ENCODE results near the gene MSH5.
A peak's percentile ranks its signal among the peaks of the same experiment; 100 is the strongest.
"Not testable (repeated sequence)": the region's sequence is repeated elsewhere in the genome, so short reads cannot be mapped to it uniquely, and the experiment has no call there.

MSH5 gene

DNA sequence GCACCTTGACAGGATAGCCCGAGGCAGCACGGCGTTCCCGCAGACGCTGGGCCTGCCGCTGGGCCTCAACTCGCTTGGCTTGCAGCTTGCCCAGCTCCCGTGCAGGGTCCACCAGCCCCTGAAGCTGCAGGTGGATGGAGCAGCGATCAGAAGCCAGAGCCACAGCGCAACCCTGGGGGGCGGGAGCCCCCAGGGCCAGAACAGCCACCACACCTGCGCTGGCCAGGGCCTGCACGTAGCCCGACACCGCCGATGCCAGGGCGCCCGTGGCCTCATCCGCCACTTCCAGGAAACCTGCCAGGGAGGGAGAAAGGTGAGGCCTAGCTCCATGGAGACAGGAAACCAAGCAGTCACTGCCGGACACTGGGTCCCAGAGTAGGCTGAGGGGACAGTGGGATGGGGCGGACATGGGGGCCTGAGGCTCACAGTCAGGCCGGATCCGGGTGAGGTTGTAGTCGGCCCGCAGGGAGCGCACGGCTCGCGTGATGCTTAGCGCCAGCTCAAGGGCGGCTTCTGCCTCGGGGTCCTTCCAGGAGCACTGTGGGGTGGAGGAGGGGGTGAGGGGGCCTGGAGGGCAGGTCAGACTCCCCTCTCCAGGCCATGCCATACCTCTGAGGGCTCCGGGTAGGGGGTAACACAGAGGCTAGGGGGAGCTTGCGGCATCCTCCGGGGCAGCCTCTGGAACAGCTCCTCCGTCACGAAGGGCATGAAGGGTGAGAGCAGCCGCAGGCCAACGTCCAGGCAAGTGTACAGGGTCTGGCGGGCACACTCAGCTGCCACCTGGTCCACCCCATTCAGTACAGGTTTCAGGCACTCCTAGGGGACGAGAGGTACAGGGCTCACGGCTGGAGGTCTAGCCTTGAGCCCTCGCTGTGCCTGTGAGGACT, 39.4 kb downstream of the MSH5 start:
- DNase-seq (ENCODE audit: low read depth): no peak

DNA sequence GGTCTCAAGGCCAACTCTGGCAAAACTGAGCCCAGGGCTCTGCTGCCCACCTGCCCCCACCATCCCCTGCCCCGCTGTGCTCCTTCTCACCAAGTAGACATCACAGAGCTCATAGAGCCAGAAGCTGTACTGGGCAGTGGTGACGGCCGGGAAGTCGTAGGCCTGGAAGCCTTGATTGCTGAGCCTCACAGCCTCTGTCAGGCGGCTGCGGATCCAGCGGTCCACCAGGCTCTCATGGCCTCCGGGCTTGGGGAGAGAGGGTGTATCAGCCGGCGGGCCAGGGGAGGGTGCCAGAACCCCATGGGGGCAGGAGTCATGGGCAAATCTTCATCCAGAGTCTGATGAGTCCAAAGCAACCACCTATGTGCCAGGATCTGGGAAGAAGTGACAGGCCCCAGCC, 40.1 kb downstream of the MSH5 start:
- no peak for DNase-seq (ENCODE audit: low read depth)

DNA sequence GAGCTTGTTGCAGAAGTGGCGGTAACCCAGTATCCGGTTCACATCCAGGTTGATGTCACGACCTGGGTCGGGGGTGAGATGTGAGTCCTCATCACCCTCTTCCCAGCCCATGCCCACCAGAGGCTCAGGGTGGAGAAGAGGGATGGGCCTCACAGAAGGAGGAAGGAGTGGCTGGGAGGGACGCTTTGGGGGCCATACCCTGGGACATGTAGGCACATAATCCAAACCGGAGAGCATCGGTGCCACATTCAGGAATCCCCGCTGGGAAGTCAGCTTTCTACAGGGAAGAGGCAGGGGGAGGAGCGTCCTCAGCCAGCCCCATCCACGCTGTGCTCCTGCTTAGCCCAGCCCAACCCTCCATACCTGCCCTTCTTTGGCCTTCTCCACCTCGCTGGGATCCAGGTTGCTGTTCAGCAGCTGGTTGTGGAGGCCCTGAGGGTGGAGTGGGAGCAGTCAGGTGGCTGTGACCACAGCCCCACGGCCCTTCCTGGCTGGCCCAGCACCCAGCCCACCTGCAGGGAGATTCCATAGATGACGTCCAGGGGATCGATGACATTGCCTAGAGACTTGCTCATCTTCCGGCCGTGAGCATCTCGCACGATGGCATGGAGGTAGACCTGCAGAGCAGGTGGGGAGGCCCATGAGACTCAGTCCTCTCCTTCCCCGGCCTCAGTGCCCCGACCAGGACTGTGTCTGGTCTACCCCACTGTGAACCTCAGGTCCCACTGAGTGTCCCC, 40.9 kb downstream of the MSH5 start:
- no peak for DNase-seq (ENCODE audit: low read depth)

DNA sequence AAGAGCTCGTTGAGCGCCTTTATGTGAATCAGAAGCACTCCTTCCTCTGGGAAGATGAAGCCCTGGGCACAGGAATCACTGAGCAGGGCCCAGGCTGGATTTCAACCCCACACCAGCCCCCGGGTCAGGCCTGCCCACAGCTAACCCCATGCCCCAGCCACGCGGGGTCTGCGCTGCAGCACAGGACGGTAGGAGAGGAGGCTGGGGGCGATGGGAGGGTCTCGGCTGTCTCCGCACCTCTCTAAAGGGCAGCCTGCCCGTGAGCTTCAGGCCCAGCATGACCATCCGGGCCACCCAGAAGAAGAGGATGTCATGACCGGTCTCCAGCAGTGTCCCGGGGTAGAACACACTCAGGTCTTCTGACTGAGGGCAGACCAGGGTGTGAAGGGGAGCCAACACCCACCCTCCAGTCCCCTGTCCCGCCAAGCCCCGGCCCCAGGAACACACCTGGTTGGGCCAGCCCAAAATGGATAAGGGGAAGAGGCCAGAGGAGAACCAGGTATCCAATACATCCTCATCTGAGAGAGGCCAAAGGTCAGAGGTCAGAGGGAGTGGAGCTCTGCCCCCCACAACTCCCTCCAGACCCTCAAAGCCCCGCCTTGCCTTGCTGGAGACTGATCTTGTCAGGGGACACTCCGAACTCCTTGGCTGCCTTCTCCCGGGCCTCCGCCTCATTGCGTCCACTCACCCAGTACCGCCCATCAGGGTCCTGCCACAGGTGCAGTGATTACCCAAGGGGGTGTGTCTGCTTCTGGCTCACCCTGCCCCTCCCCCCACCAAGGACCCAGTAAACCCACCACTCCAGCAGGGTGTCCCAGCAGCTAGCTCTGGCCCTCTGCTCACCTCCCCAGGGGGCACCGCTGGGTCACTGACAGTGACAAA, 41.7 kb downstream of the MSH5 start:
- no peak for DNase-seq (ENCODE audit: low read depth)

DNA sequence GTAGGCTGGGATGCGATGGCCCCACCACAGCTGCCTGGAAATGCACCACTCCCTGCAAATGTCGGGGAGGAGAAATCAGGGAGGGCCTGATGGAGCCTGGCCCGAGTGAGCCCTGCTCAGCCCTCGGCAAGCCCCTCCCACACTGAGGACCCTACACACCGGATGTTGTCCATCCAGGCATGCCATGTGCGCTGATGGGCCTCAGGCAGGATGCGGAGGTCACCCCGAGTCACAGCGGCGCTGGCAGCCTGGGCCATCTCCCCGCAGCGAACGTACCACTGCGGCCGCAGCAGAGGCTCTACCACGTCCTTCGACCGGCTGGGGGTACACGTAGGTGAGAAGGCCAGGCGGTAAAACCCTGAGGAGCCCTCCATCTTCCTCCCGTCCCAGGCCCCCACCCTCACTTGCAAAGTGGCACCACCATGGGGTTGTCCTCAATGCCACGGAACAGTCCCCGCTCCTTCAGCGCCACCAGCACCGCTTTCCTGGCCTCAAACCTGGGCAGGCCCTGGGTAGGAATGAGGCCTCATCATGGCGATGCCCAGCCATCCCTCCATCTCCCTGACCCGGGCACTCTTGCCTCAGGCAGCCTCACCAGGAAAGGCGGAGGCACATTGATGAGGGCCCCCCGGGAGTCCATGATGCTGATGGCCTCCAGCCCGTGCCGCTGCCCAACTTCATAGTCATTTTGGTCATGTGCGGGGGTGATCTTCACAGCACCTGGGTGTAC, 42.5 kb downstream of the MSH5 start:
- DNase-seq (ENCODE audit: low read depth): no peak

DNA sequence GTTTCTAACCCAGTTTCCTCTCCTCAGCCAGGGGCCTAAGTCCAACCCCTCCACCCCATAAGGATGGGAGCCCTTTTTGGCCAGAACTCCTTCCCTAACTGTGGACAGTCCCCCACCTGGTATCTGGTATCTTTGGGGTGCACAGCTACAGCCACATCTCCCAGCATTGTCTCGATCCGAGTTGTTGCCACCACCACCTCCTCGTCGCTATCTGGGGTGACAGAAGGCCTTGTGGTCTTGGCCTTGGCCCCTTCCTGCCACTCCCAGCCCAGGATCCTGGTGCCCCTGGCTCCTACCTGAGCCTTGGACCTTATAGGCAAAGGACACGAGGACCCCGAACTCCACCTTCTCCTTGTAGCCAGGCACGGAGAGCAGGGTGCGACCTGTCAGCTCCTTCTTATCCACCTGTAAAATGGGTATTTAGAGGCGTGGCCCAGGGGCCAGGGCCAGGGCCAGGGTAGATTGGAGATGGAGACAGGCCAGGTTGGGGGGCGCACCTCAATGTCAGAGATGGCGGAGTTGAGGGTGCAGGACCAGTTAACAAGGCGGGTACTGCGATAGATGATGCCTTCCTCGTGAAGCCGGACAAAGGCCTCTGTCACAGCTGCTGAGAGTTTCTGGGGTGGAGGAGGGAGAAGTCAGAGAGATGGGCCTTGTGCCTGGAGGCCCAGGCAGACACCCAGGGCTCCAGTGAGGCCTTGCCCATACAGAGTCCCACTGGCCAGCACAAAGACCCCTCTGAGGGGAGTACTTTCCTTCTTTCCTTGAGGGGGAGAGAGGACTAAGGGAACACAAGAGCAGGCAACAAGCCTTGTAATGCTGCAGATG, 44.5 kb downstream of the MSH5 start:
- DNase-seq (ENCODE audit: low read depth): no peak

DNA sequence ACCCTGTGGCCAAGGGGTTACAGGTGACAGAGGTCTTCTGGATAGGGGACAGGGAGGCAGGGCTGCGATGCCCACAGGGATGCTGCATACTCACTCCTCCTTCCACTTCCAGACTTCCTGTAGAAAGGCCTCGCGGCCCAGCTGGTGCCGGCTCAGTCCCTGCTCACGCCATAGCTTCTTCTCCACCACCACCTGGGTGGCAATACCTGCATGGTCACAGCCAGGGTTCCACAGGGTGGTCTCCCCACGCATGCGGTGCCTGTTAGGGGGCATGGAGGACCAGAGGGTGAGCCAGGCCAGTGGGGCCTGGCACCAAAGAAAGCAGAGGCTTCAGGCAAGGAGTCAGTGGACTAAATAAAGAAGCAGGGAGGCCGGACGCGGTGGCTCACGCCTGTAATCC, 45.7 kb downstream of the MSH5 start:
- DNase-seq (ENCODE audit: low read depth): no peak

DNA sequence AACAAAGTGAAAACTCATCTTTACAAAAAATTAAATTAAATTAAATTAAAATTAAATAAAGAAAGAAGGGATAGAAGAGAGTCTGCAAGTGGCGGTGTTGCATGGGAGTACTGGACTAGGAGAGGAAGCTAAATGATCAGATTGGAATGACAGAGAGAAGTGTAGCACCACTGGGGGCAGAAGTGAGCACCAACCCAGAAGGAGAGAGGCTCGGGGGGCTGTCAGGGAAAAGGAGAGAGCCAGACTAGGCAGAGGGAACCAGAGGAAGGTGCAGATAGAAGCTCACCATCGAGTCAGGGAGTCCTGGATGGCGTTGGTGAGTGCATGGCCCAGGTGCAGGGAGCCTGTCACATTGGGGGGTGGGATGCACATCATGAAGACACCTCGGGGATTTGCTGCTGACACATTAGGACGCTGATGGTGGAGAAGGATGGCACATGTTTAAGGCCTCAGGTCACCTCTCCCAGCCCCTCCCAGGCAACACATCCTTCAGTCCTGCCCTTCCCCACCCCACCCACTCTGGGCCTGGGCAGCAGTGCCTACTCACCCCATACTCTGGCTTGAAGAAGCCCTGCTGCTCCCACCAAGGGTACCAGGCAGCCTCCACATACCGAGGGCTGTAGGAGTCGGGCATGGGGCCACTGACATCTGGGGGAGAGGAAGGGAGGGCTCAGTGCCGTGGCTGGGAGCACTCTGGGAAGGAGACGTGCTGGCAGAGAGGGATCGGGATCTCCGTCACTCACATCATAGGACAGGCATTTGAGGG, 51.7 kb downstream of the MSH5 start:
- peak; percentile 27 for DNase-seq (ENCODE audit: low read depth)

DNA sequence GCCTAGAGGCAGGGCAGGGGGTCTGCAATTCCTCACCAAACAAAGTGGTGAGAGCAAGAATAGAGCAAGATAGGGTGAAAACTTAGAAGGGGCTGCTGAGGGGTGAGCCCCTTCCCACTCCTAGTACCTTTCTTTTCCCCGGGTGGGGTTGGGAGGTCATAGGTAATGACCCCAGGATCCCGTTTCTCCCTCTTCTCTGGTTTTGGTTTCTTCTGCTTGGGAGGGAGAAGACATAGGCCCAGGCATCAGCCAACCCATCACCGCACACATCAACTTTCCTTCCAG, 52.2 kb downstream of the MSH5 start:
- DNase-seq (ENCODE audit: low read depth): no peak

DNA sequence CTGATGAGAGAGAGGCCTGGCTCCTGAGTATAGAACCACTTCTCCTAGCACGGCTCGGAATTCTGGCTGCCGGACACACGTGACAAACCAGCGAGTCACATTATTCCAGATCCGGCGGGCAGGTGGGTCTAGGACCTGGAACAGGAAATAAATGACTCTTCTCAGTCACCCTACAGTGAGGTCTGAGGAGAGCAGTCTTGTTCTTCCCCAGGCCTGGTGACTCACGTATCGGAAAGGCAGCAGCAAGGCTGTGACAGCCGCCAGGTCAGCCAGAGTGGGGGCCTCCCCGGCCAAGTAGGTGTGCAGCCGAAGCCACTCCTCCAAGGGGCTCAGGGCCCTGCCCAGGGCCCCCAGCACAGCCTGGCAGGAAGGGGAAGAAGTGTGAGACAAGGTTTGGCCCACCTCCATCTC, 53.0 kb downstream of the MSH5 start:
- DNase-seq (ENCODE audit: low read depth): no peak

DNA sequence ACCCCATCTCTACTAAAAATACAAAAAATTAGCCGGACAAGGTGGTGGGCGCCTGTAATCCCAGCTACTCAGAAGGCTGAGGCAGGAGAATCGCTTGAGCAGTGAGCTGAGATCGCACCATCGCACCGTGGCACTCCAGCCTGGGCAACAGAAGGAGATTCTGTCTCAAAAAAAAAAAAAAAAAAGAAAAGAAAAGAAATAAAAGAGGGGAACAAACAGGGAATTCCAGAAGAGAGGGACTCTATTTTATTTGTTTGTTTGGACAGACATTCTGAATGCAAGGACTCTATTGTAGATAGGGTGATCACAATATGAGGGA, 54.1 kb downstream of the MSH5 start:
- not testable (repeated sequence) for DNase-seq (ENCODE audit: low read depth)

DNA sequence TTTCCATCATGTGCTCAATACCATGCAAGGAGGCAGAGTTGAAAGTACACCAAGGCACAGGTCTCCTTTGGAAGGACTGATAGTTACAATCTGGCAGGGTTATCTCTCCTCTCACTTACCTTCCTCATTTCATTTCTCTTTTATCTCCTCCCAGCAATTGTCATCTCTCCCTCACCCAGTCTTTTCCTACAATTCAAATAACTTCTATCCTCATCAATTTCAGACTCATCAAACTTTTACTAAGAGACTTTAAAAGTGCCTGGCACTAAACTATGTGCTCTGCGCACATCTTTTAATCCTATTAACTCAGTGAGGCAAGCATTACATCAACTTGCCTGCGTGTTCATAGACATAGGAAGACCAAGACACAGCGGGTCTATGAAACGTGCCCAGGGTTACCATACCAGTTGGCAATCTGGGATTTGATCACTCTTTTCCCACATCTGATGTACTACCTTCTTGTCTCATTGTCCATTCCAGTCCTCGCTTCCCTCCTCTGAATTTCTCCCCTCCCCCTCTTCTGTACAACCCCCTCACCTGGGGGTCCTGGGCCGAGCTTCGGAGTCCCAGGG, 54.6 kb downstream of the MSH5 start:
- DNase-seq (ENCODE audit: low read depth): peak; percentile 22

DNA sequence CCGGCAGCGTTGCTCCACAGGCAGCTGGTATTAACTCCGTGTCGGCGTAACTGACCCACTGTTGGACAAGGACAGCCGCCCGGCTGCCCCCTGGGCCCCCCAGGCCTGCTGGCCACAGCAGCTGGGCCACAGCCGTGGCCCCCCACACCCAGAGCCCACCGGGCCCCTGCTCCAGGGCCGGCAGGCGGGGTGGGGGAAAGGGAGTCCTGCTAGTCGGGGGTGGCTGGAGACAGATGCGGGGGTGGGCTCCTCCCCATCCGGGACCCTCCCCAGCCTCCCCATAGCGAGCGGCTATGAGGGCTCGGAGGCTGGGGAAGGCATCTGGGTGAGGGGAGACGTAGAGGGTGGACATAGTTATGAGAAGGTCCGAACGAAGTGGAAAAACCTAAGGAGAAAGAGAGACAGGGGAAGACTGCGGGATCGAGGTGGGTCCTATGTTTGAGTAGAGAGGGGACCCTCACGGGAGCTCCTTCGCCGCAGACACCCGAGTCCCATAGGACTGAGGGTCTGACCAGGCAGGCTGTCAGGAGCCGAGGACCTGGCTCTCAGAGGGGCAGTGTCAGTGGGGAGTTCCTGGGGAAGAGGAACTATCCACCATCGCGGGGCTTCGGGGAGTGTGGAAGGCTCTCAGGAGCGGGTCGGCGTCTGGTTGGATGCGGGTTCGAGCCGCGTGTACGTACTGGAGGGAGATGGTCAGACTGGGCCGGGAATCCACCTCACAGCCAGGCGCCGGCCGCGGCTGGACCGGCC, 55.2 kb downstream of the MSH5 start:
- DNase-seq (ENCODE audit: low read depth): no peak

DNA sequence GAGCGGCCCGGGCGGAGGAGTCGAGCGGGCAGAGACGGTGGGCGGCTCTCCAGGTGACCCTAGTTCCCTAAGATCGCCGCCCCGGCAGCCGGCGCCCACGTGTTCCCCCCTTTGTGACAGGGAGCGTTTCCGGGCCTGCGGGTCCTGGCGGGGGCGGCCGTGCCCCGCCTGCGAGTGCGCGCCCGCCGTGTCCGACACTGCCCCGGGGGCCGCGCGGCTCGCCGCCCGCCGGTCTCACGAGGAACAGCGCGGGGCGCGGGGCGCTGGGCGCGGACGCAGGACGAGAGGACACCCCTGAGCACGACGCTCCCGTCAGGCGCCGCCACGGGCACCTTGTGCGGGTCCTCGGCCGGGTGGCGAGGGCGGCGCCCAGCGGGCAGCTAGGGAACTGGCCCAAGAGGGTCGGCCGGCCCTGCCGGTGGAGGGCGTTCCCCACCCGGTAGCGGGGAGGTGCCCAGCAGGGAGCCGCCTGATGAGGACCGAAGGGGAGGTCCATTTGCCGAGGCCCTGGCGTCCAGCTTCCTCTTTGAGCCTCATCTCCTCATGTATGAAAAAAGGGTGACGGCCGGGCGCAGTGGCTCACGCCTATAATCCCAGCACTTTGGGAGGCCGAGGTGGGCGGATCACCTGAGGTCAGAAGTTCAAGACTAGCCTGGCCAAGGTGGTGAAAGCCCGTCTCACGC, 56.0 kb downstream of the MSH5 start, which contains the start of gene VARS1:
VARS1 (minus strand) TSS at position 137 of the 683 bp plus-strand sequence. CDS start 535 bp downstream, outside the sequence.
- peak; percentile 85 for DNase-seq (ENCODE audit: low read depth)

DNA sequence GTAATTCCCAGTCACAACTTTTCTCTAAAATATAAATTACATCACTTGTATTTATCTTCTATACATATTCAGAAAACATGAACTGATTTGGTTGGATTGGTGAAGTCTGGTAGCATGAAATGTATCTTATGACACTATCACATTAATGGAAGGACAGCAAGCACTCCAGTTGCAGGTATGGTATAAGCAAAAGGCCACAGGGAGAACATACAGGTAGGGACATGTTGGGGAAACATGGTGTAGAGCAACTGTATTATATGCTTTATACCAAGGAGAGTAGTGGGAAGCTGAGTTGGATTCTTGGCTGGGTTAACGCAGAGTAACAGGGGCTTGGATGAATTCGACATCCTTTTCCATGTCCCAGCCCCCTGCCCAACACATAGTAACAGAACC, 57.2 kb downstream of the MSH5 start:
- no peak for DNase-seq (ENCODE audit: low read depth)

DNA sequence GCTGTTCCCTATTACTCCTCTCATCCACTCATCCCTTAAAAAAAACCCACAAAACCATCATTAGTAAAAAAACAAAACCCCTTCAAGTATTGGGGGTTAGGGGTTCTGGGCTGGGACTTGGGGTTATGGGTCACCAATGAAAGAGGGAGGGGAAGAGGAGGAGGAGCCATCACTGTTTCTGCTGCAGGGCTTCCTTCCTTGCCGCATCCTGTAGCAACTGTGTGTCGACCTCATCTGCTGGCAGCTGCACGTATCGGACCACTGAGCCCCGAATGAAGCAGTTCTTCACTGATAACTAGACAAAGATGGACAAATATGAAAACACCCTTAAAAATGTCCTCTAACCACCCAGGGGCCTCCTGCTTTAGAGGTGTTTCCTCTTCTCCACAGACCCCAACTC, 57.8 kb downstream of the MSH5 start:
- no peak for DNase-seq (ENCODE audit: low read depth)

DNA sequence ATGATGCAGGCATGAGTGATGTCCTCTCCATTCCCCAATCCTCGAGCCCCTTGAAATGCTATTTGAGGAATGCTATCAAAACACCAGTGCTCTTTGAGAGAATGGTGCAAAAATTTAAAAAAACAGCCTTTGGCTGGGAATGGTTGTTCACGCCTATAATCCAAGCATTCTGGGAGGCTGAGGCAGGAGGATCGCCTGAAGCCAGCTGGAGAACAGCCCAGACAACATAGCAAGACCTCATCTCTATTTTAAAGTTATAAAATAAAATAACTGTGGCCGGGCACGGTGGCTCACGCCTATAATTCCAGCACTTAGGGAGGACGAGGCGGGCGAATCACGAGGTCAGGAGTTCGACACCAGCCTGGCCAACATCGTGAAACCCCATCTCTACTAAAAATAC, 60.0 kb downstream of the MSH5 start:
- no peak for DNase-seq (ENCODE audit: low read depth)

DNA sequence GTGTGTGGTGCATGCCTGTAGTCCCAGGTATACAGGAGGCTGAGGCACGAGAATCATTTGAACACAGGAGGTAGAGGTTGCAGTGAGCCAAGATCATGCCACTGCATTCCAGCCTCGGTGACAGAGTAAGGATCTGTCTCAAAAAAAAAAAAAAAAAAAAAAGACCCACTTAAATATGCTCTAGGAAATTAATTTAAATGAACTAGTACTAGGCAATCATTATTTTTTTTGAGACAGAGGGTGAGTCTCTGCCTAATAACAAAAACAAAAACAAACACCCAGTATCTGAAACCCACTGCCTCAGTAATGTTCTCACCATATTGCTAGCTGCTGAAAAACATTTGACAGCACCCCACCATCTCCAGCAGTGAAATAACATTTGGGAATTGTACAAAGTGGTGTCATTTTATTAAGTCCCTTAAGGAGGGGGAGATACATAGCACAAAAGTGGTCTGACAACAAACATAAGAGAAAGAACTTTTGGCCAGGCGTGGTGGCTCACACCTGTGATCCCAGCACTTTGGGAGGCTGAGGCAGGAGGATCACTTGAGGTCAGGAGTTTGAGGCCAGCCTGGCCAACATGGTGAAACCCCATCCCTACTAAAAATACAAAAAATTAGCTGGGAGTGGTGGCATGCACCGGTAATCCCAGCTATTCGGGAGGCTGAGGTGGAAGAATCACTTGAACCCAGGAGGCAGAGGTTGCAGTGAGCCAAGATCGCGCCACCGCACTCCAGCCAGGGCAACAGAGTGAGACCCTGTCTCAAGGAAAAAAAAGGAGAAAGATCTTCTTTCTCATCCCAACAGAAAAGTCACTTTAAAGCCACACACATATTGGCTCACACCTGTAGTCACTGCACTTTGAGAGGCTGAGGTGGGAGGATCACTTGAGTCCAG, 61.5 kb downstream of the MSH5 start:
- DNase-seq (ENCODE audit: low read depth): not testable (repeated sequence)

Data from fibroblast of the conjunctiva (primary cell).